ENCODE data around the gene TRIM29.

TRIM29 gene

DNA sequence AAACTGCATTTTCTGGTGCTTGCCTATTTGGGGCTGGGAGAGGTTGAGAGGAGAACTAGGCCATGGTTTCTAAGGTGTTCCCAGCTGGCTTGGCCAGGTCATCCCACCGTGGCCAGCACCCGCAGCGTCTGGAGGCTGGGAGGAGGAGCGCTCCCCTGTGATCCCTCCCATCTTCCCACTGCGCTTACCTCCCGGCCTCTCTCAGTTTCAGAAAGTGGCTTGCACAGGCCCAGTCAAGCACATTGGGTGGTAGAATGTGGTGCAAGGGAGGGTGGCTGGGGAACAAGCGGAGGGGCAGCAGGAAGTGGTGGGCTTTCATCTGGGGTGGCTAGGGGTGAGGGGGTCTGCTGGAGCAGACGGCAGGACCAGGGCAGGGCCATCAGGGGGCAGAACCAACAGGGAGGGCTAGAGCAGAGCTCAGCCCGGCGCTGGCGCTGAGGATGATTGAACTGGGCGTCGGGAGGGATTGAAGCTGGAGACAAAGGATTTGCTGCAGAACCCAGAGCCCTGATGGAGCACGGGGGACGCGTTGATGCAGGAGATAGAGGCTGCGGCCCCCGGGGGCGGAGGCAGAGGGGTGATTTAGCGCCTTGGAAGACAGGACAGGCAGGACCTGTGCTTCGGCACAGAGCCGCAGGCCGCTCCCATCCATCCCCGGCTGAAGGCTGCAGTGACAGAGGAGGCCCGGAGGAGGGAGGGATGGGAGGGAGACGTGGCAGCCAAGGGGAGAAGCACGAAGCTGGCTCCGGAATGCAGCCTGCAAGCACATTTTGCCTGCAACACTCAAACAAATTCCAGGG, 76.0 kb downstream of the TRIM29 start:
- peak overlapping the region; percentile 45 for H4K8ac ChIP-seq (ENCODE audit: low read depth, low read length)
- H2AFZ ChIP-seq (ENCODE audit: low read length), result peak overlapping the region; percentile 77
- H3K18ac ChIP-seq (ENCODE audit: low read length), result peak overlapping the region; percentile 95
- H3K4me1 ChIP-seq (ENCODE audit: control insufficient read depth in 2 of 2, insufficient read depth in 1 of 2, low read depth in 1 of 2, low read length in 2 of 2), result peaks cover 7 to 45% of the 10 kb centered on the region in 2 donors
- H3K23ac ChIP-seq (ENCODE audit: low read depth, low read length, poor library complexity), result no peak overlapping the region
- no peak overlapping the region for H3K4ac ChIP-seq (ENCODE audit: low read length)
- H2BK5ac ChIP-seq (ENCODE audit: low read length), result no peak overlapping the region
- H3K27me3 ChIP-seq (ENCODE audit: control insufficient read depth in 3 of 3, insufficient read depth in 3 of 3, low read depth in 1 of 3, low read length in 3 of 3), result peaks cover 0 to 55% (median 0%) of the 10 kb centered on the region in 3 experiments
- peak; percentile 78 for DNase-seq (ENCODE audit: low spot score)
- no peaks in the 10 kb centered on the region for H3K79me1 ChIP-seq (ENCODE audit: low read depth, low read length)
- peak overlapping the region; percentile 93 for H2BK12ac ChIP-seq (ENCODE audit: low read length)
- WGBS, 2 donors (ENCODE audit: extremely low coverage in 2 of 2, insufficient read length in 2 of 2, insufficient replicate concordance in 1 of 2), result no CpG with 5 or more reads among the region's 28 CpGs
- H3K9ac ChIP-seq (ENCODE audit: low read depth, low read length, poor library complexity), result no peak overlapping the region
- H4K91ac ChIP-seq (ENCODE audit: low read depth, low read length, poor library complexity), result peak overlapping the region; percentile 56
- H3K4me3 ChIP-seq (ENCODE audit: low read length in 2 of 2), result no peak overlapping the region
- no peaks in the 10 kb centered on the region for H3K9me3 ChIP-seq (replicated peaks in 1 of 2; ENCODE audit: control insufficient read depth in 2 of 2, insufficient read depth in 1 of 2, low read depth in 1 of 2, low read length in 2 of 2)
- peak overlapping the region; percentile 49 for H3K14ac ChIP-seq (ENCODE audit: low read length)
- H3K27ac ChIP-seq (replicated peaks; ENCODE audit: low read length), result peak overlapping the region; percentile 90
- H3K36me3 ChIP-seq (replicated peaks in 1 of 2; ENCODE audit: control insufficient read depth in 2 of 2, insufficient read depth in 2 of 2, low read length in 2 of 2), result no peaks in the 10 kb centered on the region
- peak overlapping the region; percentile 62 for H2BK120ac ChIP-seq (ENCODE audit: low read depth, low read length)
- H2BK15ac ChIP-seq (ENCODE audit: low read length), result peak overlapping the region; percentile 65
- H2AK5ac ChIP-seq (ENCODE audit: low read depth, low read length), result peak overlapping the region; percentile 71
- no peak overlapping the region for H3K4me2 ChIP-seq (ENCODE audit: insufficient read depth, low read length, poor library complexity, severe bottlenecking)

All from neuronal stem cell (in vitro differentiated cells).